Lower leg skin (tissue), 3 donors: Measurements from ENCODE around the gene RIPK4.

Experiments
- CTCF ChIP-seq, 3 donors: fragments of 450-650 bp; IDR thresholded peaks; one replicate each; pipeline ENCODE4 v1.5.1; 2016; ENCODE audit warnings: antibody characterized with exemption in 3 of 3, mild to moderate bottlenecking in 3 of 3, moderate library complexity in 2 of 3
- POLR2A ChIP-seq, 2 donors: fragments of 450-650 bp; IDR thresholded peaks; one replicate each; pipeline ENCODE4 v1.6.1; 2016 to 2017; ENCODE audit warnings: antibody characterized with exemption in 2 of 2, mild to moderate bottlenecking in 1 of 2, moderate library complexity in 1 of 2

GRCh38 chr21:41778930-41779600 is 12.2 kb upstream of the RIPK4 start:
- TF ChIP-seq CTCF (IDR thresholded peaks at IDR 0.05), result no peak
- no peak for TF ChIP-seq POLR2A (IDR thresholded peaks at IDR 0.05)
